ENCODE data around the gene SLC30A1.

DNA sequence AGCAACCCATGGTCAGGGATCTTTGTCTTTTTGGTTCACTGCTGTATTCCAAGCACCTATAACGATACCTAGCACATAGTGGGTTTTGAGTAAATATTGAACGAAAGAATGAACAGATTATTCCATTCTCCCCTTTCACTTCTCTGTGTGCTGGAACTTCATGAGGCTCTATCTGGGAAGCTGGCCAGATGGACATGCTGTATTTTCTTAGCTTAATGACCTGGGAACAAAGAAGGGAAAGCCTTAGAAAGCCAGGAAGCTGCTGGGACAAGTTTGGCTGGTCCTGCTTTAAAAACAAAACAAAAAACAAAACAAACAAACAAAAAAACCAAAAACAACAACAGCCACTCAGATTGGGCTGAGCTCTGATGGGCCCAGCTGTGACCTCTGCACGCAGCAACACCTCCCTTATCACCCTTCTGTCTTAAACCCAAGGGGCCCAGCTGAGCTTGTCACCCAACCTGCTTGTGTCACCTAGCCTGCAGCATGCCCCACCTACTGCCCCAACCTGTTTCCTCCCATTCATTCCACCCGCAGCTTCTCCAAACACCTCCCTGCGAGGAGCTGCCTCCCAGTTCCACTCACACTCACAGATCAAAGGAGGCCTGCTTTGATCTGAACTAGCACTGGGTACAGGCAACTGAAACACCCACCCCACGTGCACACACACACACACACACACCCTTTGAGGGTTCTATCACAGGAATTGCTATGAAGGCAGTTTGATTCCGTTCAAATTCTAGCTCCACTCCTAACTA is 37.1 kb downstream of the SLC30A1 start:
- TF ChIP-seq POLR2AphosphoS5 (IDR thresholded peaks at IDR 0.05; ENCODE audit: low read length) (no peak), CTCF (IDR thresholded peaks at IDR 0.05 in 2 of 3, conservative IDR thresholded peaks at IDR 0.05 in 1 of 3; ENCODE audit: control insufficient read depth in 2 of 3, extremely low read depth in 1 of 3, insufficient read depth in 1 of 3, low read depth in 3 of 3, low read length in 3 of 3) (no peak), SUZ12 (IDR thresholded peaks at IDR 0.05; ENCODE audit: unreplicated experiment) (no peak), HCFC1 (IDR thresholded peaks at IDR 0.05; ENCODE audit: low read length) (no peak), EZH2 (IDR thresholded peaks at IDR 0.05; ENCODE audit: borderline replicate concordance, control insufficient read depth, low read depth, low read length) (no peak), FOXM1 (IDR thresholded peaks at IDR 0.05; ENCODE audit: low read depth, low read length) (no peak), REST (IDR thresholded peaks at IDR 0.05; ENCODE audit: low read depth, low read length) (no peak), SREBF2 (IDR thresholded peaks at IDR 0.05; ENCODE audit: low read length) (no peak), ATF7 (IDR thresholded peaks at IDR 0.05; ENCODE audit: low read depth) (no peak), SIN3A (IDR thresholded peaks at IDR 0.05; ENCODE audit: low read depth, low read length) (no peak), SRF (IDR thresholded peaks at IDR 0.05; ENCODE audit: low read depth in 2 of 2, low read length in 2 of 2) (no peak), POLR2A (IDR thresholded peaks at IDR 0.05; ENCODE audit: low read depth, low read length) (no peak)
- TF ChIP-seq, protein P1, sequence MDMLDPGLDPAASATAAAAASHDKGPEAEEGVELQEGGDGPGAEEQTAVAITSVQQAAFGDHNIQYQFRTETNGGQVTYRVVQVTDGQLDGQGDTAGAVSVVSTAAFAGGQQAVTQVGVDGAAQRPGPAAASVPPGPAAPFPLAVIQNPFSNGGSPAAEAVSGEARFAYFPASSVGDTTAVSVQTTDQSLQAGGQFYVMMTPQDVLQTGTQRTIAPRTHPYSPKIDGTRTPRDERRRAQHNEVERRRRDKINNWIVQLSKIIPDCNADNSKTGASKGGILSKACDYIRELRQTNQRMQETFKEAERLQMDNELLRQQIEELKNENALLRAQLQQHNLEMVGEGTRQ (IDR thresholded peaks at IDR 0.05; ENCODE audit: borderline replicate concordance, low read depth, low read length): no peak
